Measurements from ENCODE around the gene KRTAP4-1.
"Not testable (repeated sequence)": the region's sequence is repeated elsewhere in the genome, so short reads cannot be mapped to it uniquely, and the experiment has no call there.

The KRTAP4-1 gene

GRCh38 chr17:41141361-41141760 lies 43.4 kb downstream of the KRTAP4-1 start:
- no peak for DNase-seq (ENCODE audit: low read depth)
- in situ Hi-C loops (cut with HindIII; ENCODE audit: low sequenced_read_pairs) = no loop called here
- no peak overlapping the region for H3K4me3 ChIP-seq (ENCODE audit: low read depth, low read length)
- TF ChIP-seq CTCF (IDR thresholded peaks at IDR 0.05; ENCODE audit: low read depth, low read length, missing control alignments) = no peak

- TF ChIP-seq CTCF (IDR thresholded peaks at IDR 0.05; ENCODE audit: low read depth, low read length, missing control alignments) = no peak
- in situ Hi-C loops (cut with HindIII; ENCODE audit: low sequenced_read_pairs) = no loop called here
- no peak for DNase-seq (ENCODE audit: low read depth)
- no peak within 1 kb of the TSS for H3K4me3 ChIP-seq (ENCODE audit: low read depth, low read length)
Observed at GRCh38 chr17:41140360-41141131, 44.2 kb downstream of the KRTAP4-1 start, which contains the start of gene KRTAP4-6. TSS of gene KRTAP4-6 (minus strand) at chr17:41140544. CDS start at chr17:41140487, 57 bp downstream.

- DNase-seq (ENCODE audit: low read depth); H3K4me3 ChIP-seq (ENCODE audit: low read depth, low read length); in situ Hi-C loops (cut with HindIII; ENCODE audit: low sequenced_read_pairs): not testable (repeated sequence)
Observed at GRCh38 chr17:41139865-41140264, 44.8 kb downstream of the KRTAP4-1 start.
